Liver (tissue), 9 donors: ENCODE measurements around the gene SRGN. TPM values are rescaled to one million over a fixed set of nuclear protein-coding genes. Genes with fewer than 3 reads are reported as not detected.

ENCODE experiments used
- DNase-seq: peaks from one replicate; pipeline ENCODE4 v3.0.0-alpha.2; 2017; ENCODE audit warnings: low spot score
- H3K27ac ChIP-seq, 2 donors: one replicate each; pipeline ENCODE4 v1.7.0; 2013; ENCODE audit warnings: inconsistent platforms in 2 of 2, low read length in 2 of 2, control low read depth in 1 of 2, low read depth in 1 of 2, mild to moderate bottlenecking in 1 of 2
- H3K27me3 ChIP-seq, 4 donors: one replicate each; pipeline versions ENCODE4 v1.6.1 to v1.7.0; 2013; ENCODE audit warnings: low read length in 3 of 4, inconsistent platforms in 1 of 4, mild to moderate bottlenecking in 1 of 4, moderate library complexity in 1 of 4; ENCODE audit not compliant: control insufficient read depth in 4 of 4, insufficient read depth in 4 of 4
- H3K36me3 ChIP-seq, 4 donors: one replicate each; pipeline versions ENCODE4 v1.6.1 to v1.7.0; 2013; ENCODE audit warnings: low read length in 3 of 4, mild to moderate bottlenecking in 3 of 4, low read depth in 1 of 4, moderate library complexity in 1 of 4; ENCODE audit not compliant: control insufficient read depth in 4 of 4, insufficient read depth in 3 of 4
- H3K4me1 ChIP-seq, 4 donors: one replicate each; pipeline versions ENCODE4 v1.6.1 to v1.7.0; 2013; ENCODE audit warnings: low read length in 3 of 4, mild to moderate bottlenecking in 3 of 4, moderate library complexity in 1 of 4; ENCODE audit not compliant: control insufficient read depth in 4 of 4, insufficient read depth in 4 of 4
- H3K4me3 ChIP-seq, 3 donors: one replicate each; pipeline versions ENCODE4 v1.6.1 to v1.7.0; 2013; ENCODE audit warnings: low read length in 3 of 3, control low read depth in 1 of 3, low read depth in 1 of 3, mild to moderate bottlenecking in 1 of 3
- H3K9ac ChIP-seq, 2 donors: one replicate each; pipeline ENCODE4 v1.7.0; 2013; ENCODE audit warnings: low read length in 2 of 2, mild to moderate bottlenecking in 2 of 2, moderate library complexity in 2 of 2, control low read depth in 1 of 2, low read depth in 1 of 2
- H3K9me3 ChIP-seq, 4 donors: one replicate each; pipeline versions ENCODE4 v1.6.1 to v1.7.0; 2013; ENCODE audit warnings: low read length in 3 of 4; ENCODE audit not compliant: control insufficient read depth in 4 of 4
- CTCF ChIP-seq: fragments of 150-350 bp; IDR thresholded peaks from 2 replicates; pipeline ENCODE4 v1.5.1; 2017; ENCODE audit warnings: improper control_type of control experiment, low read depth, low read length; ENCODE audit not compliant: missing input control
- FOXA1 ChIP-seq: IDR thresholded peaks from 2 replicates; pipeline ENCODE4 v1.6.1; 2016; ENCODE audit warnings: antibody characterized with exemption
- FOXA2 ChIP-seq: IDR thresholded peaks from 2 replicates; pipeline ENCODE4 v1.6.1; 2016; ENCODE audit warnings: antibody characterized with exemption
- GABPA ChIP-seq, 2 donors: IDR thresholded peaks in 1 of 2; conservative IDR thresholded peaks in 1 of 2; 2 replicates each; pipeline ENCODE4 v1.6.1; 2016; ENCODE audit warnings: antibody characterized with exemption in 2 of 2, mild to moderate bottlenecking in 1 of 2, moderate library complexity in 1 of 2
- HNF4A ChIP-seq, 2 donors: conservative IDR thresholded peaks; 2 replicates each; pipeline ENCODE4 v1.6.1; 2016; ENCODE audit warnings: antibody characterized with exemption in 2 of 2, mild to moderate bottlenecking in 2 of 2
- HNF4G ChIP-seq: IDR thresholded peaks from 2 replicates; pipeline ENCODE4 v1.6.1; 2016; ENCODE audit warnings: antibody characterized with exemption
- MAX ChIP-seq: IDR thresholded peaks from 2 replicates; pipeline ENCODE4 v1.6.1; 2016; ENCODE audit warnings: antibody characterized with exemption
- NR2F2 ChIP-seq: IDR thresholded peaks from 2 replicates; pipeline ENCODE4 v1.6.1; 2016; ENCODE audit warnings: antibody characterized with exemption
- REST ChIP-seq: IDR thresholded peaks from 2 replicates; pipeline ENCODE4 v1.6.1; 2016; ENCODE audit warnings: antibody characterized with exemption, mild to moderate bottlenecking
- RXRA ChIP-seq, 2 donors: IDR thresholded peaks; 2 replicates each; pipeline ENCODE4 v1.6.1; 2017 to 2018; ENCODE audit warnings: antibody characterized with exemption in 2 of 2, mild to moderate bottlenecking in 1 of 2
- YY1 ChIP-seq: IDR thresholded peaks from 2 replicates; pipeline ENCODE4 v1.6.1; 2016; ENCODE audit warnings: antibody characterized with exemption, mild to moderate bottlenecking
- ZBTB33 ChIP-seq: IDR thresholded peaks from 2 replicates; pipeline ENCODE4 v1.6.1; 2016; ENCODE audit warnings: antibody characterized with exemption
- WGBS: extraction: QIAGEN DNeasy Blood & Tissue Kit; methylation state at CpG from one replicate; pipeline ENCODE4 v1.1.7; 2013; 5-methylcytosine and 5-hydroxymethylcytosine counted together
- polyA plus RNA-seq, 2 donors: library from polyadenylated mRNA; stranded (reverse) in 1 of 2; unstranded in 1 of 2; fragments of 200-250 nt in 1 of 2; fragments of >200 nt in 1 of 2; fragmentation: Nextera tagmentation in 1 of 2; extraction: Ambion mirVana in 1 of 2; gene quantifications; one replicate each; pipeline versions ENCODE4 v1.2.1 to v1.2.3, GENCODE V29; 2013 to 2015
- total RNA-seq, 2 donors: library from RNA; depleted of rRNA; stranded (reverse); fragments of >200 nt; gene quantifications; one replicate each; pipeline ENCODE4 v1.2.3, GENCODE V29; 2014
- donor health status: healthy.
- donor health status: healthy.
- donor health status: healthy.
- donor health status: healthy.
- donor health status: healthy.

SRGN gene
- total and polyA plus RNA-seq, 4 donors: 19.5 to 305 (median 41.3) TPM

GRCh38 chr10:69142983-69143382 is 55.1 kb downstream of the SRGN start (continued):
- no peak for TF ChIP-seq CTCF

GRCh38 chr10:69145329-69145728 is 57.4 kb downstream of the SRGN start:
- H3K9ac ChIP-seq: no peak overlapping the region
- H3K27ac ChIP-seq: no peak overlapping the region
- TF ChIP-seq YY1: no peak
- no peak for TF ChIP-seq GABPA (IDR thresholded peaks at IDR 0.05 in 1 of 2, conservative IDR thresholded peaks at IDR 0.05 in 1 of 2)
- no peak for TF ChIP-seq NR2F2
- TF ChIP-seq ZBTB33: no peak
- no peak for TF ChIP-seq HNF4A (conservative IDR thresholded peaks at IDR 0.05)
- TF ChIP-seq RXRA (IDR thresholded peaks at IDR 0.05): no peak
- no peak for TF ChIP-seq FOXA2
- no peak for TF ChIP-seq FOXA1
- no peak for TF ChIP-seq HNF4G
- TF ChIP-seq CTCF: no peak
- TF ChIP-seq MAX: no peak
- no peaks in the 10 kb centered on the region for H3K27me3 ChIP-seq
- H3K36me3 ChIP-seq: peaks cover 0 to 2% (median 0%) of the 10 kb centered on the region in 4 donors
- DNase-seq: no peak
- WGBS: 96% methylated on average over 1 of the region's 1 CpG
- H3K4me1 ChIP-seq: peaks cover 0 to 5% (median under 1%) of the 10 kb centered on the region in 4 donors
- H3K4me3 ChIP-seq: no peak overlapping the region
- H3K9me3 ChIP-seq: no peaks in the 10 kb centered on the region

- TF ChIP-seq REST (no peak), ZBTB33 (no peak), MAX (no peak)
- DNase-seq: no peak
- 97% methylated on average over 8 of the region's 8 CpGs for WGBS
- H3K27me3 ChIP-seq: no peaks in the 10 kb centered on the region
- H3K9me3 ChIP-seq: no peaks in the 10 kb centered on the region
- peaks cover 0 to 2% (median 0%) of the 10 kb centered on the region in 4 donors for H3K36me3 ChIP-seq
- no peak overlapping the region for H3K27ac ChIP-seq
- peaks cover 0 to 5% (median under 1%) of the 10 kb centered on the region in 4 donors for H3K4me1 ChIP-seq
- H3K4me3 ChIP-seq: no peak overlapping the region
- no peak overlapping the region for H3K9ac ChIP-seq
These were observed 58.0 kb downstream of the SRGN start for GRCh38 chr10:69145864-69146263.
